HEK293 (cell line): ENCODE results near the gene HARBI1.

Experiments used
- FEZF1 ChIP-seq: fragments of 450-650 bp; formaldehyde crosslinking; IDR thresholded peaks from 2 replicates; pipeline ENCODE4 v1.5.1; 2016; ENCODE audit warnings: missing biosample characterization, missing genetic modification characterization
- GLI4 ChIP-seq: fragments of 450-650 bp; formaldehyde crosslinking; IDR thresholded peaks from 2 replicates; pipeline ENCODE4 v1.5.1; 2016; ENCODE audit warnings: missing biosample characterization, missing genetic modification characterization
- HOXA7 ChIP-seq: sonication (generic); formaldehyde crosslinking; IDR thresholded peaks from 2 replicates; pipeline ENCODE4 v1.8.1; 2022; ENCODE audit warnings: missing genetic modification reagents, borderline replicate concordance
- KLF7 ChIP-seq: fragments of 450-650 bp; formaldehyde crosslinking; IDR thresholded peaks from 2 replicates; pipeline ENCODE4 v1.5.1; 2016; ENCODE audit warnings: missing biosample characterization, missing genetic modification characterization, borderline replicate concordance
- MZF1 ChIP-seq: fragments of 450-650 bp; formaldehyde crosslinking; IDR thresholded peaks from 2 replicates; pipeline ENCODE4 v1.5.1; 2017; ENCODE audit warnings: missing biosample characterization, missing genetic modification characterization, borderline replicate concordance
- OVOL3 ChIP-seq: fragments of 450-650 bp; formaldehyde crosslinking; IDR thresholded peaks from 2 replicates; pipeline ENCODE4 v1.5.1; 2016; ENCODE audit warnings: missing biosample characterization, missing genetic modification characterization
- SETDB1 ChIP-seq: IDR thresholded peaks from one replicate; pipeline ENCODE4 v1.6.1; 2017; ENCODE audit warnings: mild to moderate bottlenecking, low read length, moderate library complexity, mixed read lengths; ENCODE audit not compliant: insufficient read length
- SP3 ChIP-seq: fragments of 450-650 bp; formaldehyde crosslinking; IDR thresholded peaks from 2 replicates; pipeline ENCODE4 v1.5.1; 2016; ENCODE audit warnings: missing biosample characterization, missing genetic modification characterization
- TCF7L2 ChIP-seq: IDR thresholded peaks from 2 replicates; pipeline ENCODE4 v1.6.1; 2011; ENCODE audit warnings: low read depth, mild to moderate bottlenecking, inconsistent platforms, low read length, moderate library complexity, borderline replicate concordance
- WT1 ChIP-seq: fragments of 450-650 bp; formaldehyde crosslinking; IDR thresholded peaks from 2 replicates; pipeline ENCODE4 v1.5.1; 2016; ENCODE audit warnings: missing biosample characterization, missing genetic modification characterization
- ZBTB21 ChIP-seq: fragments of 450-650 bp; formaldehyde crosslinking; IDR thresholded peaks from 2 replicates; pipeline ENCODE4 v1.5.1; 2017; ENCODE audit warnings: missing biosample characterization, missing genetic modification characterization
- ZBTB7A ChIP-seq: fragments of 450-650 bp; formaldehyde crosslinking; IDR thresholded peaks from 2 replicates; pipeline ENCODE4 v1.5.1; 2016; ENCODE audit warnings: low read depth, missing biosample characterization, missing genetic modification characterization
- ZNF140 ChIP-seq: fragments of 450-650 bp; formaldehyde crosslinking; IDR thresholded peaks from 2 replicates; pipeline ENCODE4 v1.5.1; 2016; ENCODE audit warnings: missing biosample characterization, missing genetic modification characterization
- ZNF302 ChIP-seq: fragments of 450-650 bp; formaldehyde crosslinking; IDR thresholded peaks from 2 replicates; pipeline ENCODE4 v1.5.1; 2016; ENCODE audit warnings: missing biosample characterization, missing genetic modification characterization, low read depth
- ZNF335 ChIP-seq: fragments of 450-650 bp; formaldehyde crosslinking; conservative IDR thresholded peaks from 2 replicates; pipeline ENCODE4 v1.5.1; 2016; ENCODE audit warnings: missing biosample characterization, missing genetic modification characterization
- ZNF416 ChIP-seq: fragments of 450-650 bp; formaldehyde crosslinking; IDR thresholded peaks from 2 replicates; pipeline ENCODE4 v1.5.1; 2016; ENCODE audit warnings: missing biosample characterization, missing genetic modification characterization
- ZNF423 ChIP-seq: fragments of 450-650 bp; formaldehyde crosslinking; IDR thresholded peaks from 2 replicates; pipeline ENCODE4 v1.5.1; 2016; ENCODE audit warnings: missing biosample characterization, missing genetic modification characterization
- ZNF514 ChIP-seq: fragments of 450-650 bp; formaldehyde crosslinking; IDR thresholded peaks from 2 replicates; pipeline ENCODE4 v1.5.1; 2016; ENCODE audit warnings: missing biosample characterization, missing genetic modification characterization
- ZNF529 ChIP-seq: fragments of 450-650 bp; formaldehyde crosslinking; IDR thresholded peaks from 2 replicates; pipeline ENCODE4 v1.5.1; 2017; ENCODE audit warnings: missing genetic modification characterization, missing biosample characterization; ENCODE audit not compliant: insufficient replicate concordance
- ZNF555 ChIP-seq: fragments of 450-650 bp; formaldehyde crosslinking; conservative IDR thresholded peaks from 2 replicates; pipeline ENCODE4 v1.5.1; 2017; ENCODE audit warnings: missing biosample characterization, mild to moderate bottlenecking, missing genetic modification characterization, inconsistent platforms
- ZNF610 ChIP-seq: fragments of 450-650 bp; formaldehyde crosslinking; IDR thresholded peaks from 2 replicates; pipeline ENCODE4 v1.5.1; 2016; ENCODE audit warnings: missing biosample characterization, missing genetic modification characterization, borderline replicate concordance
- ZNF621 ChIP-seq: fragments of 450-650 bp; formaldehyde crosslinking; IDR thresholded peaks from 2 replicates; pipeline ENCODE4 v1.5.1; 2017; ENCODE audit warnings: missing biosample characterization, missing genetic modification characterization
- ZNF624 ChIP-seq: fragments of 450-650 bp; formaldehyde crosslinking; IDR thresholded peaks from 2 replicates; pipeline ENCODE4 v1.5.1; 2017; ENCODE audit warnings: missing biosample characterization, missing genetic modification characterization
- ZXDB ChIP-seq: fragments of 450-650 bp; formaldehyde crosslinking; IDR thresholded peaks from 2 replicates; pipeline ENCODE4 v1.5.1; 2016; ENCODE audit warnings: missing biosample characterization, missing genetic modification characterization
- TF ChIP-seq, protein P1 (sequence below): fragments of 450-650 bp; formaldehyde crosslinking; IDR thresholded peaks from 2 replicates; pipeline ENCODE4 v1.5.1; 2016; ENCODE audit warnings: missing biosample characterization, missing genetic modification characterization, borderline replicate concordance
- TF ChIP-seq, protein P2 (sequence below): fragments of 450-650 bp; formaldehyde crosslinking; IDR thresholded peaks from 2 replicates; pipeline ENCODE4 v1.5.1; 2016; ENCODE audit warnings: missing biosample characterization, missing genetic modification characterization
- TF ChIP-seq, protein P3 (sequence below): fragments of 450-650 bp; formaldehyde crosslinking; IDR thresholded peaks from 2 replicates; pipeline ENCODE4 v1.5.1; 2016; ENCODE audit warnings: missing biosample characterization, missing genetic modification characterization
- TF ChIP-seq, protein P4 (sequence below): fragments of 450-650 bp; formaldehyde crosslinking; IDR thresholded peaks from 2 replicates; pipeline ENCODE4 v1.5.1; 2016; ENCODE audit warnings: missing biosample characterization, missing genetic modification characterization, low read depth

Gene HARBI1

DNA sequence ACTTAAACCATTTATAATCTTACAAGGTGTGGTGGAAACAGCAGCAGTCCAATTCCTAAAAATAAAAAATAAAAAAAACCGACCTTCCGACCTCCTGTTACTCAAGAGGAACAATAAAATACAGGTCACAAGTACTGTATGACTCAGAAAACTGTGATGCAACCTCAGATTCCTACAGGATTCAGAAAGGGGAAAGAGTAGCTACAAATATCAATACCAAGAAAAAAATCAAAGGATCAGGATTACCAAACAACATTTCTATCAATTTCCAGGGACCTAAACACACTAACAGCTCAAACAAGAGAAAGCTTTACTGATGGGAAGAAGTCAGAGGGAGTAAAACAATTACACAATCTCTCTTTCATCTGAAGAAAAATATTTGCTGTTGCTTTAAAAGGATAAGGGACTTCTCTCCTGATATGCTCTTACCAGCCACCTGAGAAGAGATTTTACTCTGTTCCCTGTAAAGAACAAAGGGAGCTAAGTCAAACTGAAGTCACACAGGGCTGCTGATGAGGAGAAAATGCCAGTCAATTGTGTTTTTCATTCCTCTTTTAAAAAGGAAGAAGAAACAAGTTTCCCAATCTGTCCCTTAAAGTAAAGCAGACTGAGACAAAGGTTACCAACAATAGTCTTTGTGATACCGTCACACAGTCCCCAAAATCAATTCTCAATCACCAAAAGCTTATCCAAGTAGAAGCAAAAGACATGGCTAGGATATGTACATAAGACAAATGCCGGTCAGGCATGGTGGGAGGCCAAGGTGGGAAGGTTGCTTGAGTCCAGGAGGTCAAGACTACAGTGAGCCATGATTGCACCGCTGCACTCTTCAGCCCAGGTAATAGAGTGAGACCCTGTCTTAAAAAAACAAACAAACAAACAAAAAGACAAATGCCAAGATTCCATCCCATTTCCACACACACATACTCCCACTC lies 62.5 kb downstream of the HARBI1 start (continued):
- TF ChIP-seq, protein P1, sequence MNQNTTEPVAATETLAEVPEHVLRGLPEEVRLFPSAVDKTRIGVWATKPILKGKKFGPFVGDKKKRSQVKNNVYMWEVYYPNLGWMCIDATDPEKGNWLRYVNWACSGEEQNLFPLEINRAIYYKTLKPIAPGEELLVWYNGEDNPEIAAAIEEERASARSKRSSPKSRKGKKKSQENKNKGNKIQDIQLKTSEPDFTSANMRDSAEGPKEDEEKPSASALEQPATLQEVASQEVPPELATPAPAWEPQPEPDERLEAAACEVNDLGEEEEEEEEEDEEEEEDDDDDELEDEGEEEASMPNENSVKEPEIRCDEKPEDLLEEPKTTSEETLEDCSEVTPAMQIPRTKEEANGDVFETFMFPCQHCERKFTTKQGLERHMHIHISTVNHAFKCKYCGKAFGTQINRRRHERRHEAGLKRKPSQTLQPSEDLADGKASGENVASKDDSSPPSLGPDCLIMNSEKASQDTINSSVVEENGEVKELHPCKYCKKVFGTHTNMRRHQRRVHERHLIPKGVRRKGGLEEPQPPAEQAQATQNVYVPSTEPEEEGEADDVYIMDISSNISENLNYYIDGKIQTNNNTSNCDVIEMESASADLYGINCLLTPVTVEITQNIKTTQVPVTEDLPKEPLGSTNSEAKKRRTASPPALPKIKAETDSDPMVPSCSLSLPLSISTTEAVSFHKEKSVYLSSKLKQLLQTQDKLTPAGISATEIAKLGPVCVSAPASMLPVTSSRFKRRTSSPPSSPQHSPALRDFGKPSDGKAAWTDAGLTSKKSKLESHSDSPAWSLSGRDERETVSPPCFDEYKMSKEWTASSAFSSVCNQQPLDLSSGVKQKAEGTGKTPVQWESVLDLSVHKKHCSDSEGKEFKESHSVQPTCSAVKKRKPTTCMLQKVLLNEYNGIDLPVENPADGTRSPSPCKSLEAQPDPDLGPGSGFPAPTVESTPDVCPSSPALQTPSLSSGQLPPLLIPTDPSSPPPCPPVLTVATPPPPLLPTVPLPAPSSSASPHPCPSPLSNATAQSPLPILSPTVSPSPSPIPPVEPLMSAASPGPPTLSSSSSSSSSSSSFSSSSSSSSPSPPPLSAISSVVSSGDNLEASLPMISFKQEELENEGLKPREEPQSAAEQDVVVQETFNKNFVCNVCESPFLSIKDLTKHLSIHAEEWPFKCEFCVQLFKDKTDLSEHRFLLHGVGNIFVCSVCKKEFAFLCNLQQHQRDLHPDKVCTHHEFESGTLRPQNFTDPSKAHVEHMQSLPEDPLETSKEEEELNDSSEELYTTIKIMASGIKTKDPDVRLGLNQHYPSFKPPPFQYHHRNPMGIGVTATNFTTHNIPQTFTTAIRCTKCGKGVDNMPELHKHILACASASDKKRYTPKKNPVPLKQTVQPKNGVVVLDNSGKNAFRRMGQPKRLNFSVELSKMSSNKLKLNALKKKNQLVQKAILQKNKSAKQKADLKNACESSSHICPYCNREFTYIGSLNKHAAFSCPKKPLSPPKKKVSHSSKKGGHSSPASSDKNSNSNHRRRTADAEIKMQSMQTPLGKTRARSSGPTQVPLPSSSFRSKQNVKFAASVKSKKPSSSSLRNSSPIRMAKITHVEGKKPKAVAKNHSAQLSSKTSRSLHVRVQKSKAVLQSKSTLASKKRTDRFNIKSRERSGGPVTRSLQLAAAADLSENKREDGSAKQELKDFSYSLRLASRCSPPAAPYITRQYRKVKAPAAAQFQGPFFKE, result no peak
- no peak for TF ChIP-seq ZNF423 (tag by site-specific recombination)
- TF ChIP-seq ZNF610 (tag by site-specific recombination), result no peak
- no peak for TF ChIP-seq OVOL3 (tag by site-specific recombination)
- TF ChIP-seq ZNF621 (tag by site-specific recombination), result no peak
- TF ChIP-seq GLI4, result no peak
- no peak for TF ChIP-seq FEZF1 (tag by site-specific recombination)
- TF ChIP-seq ZBTB21, result no peak
- peak; percentile 32; the same call in 1 of the 2 replicates for TF ChIP-seq ZXDB
- TF ChIP-seq, protein P2, sequence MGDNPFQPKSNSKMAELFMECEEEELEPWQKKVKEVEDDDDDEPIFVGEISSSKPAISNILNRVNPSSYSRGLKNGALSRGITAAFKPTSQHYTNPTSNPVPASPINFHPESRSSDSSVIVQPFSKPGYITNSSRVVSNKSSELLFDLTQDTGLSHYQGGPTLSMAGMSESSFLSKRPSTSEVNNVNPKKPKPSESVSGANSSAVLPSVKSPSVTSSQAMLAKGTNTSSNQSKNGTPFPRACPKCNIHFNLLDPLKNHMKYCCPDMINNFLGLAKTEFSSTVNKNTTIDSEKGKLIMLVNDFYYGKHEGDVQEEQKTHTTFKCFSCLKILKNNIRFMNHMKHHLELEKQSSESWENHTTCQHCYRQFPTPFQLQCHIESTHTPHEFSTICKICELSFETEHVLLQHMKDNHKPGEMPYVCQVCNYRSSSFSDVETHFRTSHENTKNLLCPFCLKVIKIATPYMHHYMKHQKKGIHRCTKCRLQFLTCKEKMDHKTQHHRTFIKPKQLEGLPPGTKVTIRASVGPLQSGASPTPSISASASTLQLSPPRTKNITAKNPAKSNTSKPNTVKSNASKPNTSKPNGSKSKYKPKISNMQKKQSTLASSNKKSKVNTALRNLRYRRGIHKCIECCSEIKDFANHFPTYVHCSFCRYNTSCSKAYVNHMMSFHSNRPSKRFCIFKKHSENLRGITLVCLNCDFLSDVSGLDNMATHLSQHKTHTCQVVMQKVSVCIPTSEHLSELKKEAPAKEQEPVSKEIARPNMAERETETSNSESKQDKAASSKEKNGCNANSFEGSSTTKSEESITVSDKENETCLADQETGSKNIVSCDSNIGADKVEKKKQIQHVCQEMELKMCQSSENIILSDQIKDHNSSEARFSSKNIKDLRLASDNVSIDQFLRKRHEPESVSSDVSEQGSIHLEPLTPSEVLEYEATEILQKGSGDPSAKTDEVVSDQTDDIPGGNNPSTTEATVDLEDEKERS (tag by site-specific recombination), result no peak
- TF ChIP-seq, protein P3, sequence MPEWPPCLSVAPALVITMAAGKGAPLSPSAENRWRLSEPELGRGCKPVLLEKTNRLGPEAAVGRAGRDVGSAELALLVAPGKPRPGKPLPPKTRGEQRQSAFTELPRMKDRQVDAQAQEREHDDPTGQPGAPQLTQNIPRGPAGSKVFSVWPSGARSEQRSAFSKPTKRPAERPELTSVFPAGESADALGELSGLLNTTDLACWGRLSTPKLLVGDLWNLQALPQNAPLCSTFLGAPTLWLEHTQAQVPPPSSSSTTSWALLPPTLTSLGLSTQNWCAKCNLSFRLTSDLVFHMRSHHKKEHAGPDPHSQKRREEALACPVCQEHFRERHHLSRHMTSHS (tag by site-specific recombination), result no peak
- TF ChIP-seq ZNF529 (tag by site-specific recombination), result no peak
- no peak for TF ChIP-seq ZNF514 (tag by site-specific recombination)
- TF ChIP-seq ZNF416 (tag by site-specific recombination), result no peak
- peak; percentile 48; the same call in 1 of the 2 replicates for TF ChIP-seq WT1 (tag by site-specific recombination)
- no peak for TF ChIP-seq SETDB1
- no peak for TF ChIP-seq MZF1
- TF ChIP-seq KLF7 (tag by site-specific recombination), result no peak
- no peak for TF ChIP-seq ZNF302 (tag by site-specific recombination)
- TF ChIP-seq, protein P4, sequence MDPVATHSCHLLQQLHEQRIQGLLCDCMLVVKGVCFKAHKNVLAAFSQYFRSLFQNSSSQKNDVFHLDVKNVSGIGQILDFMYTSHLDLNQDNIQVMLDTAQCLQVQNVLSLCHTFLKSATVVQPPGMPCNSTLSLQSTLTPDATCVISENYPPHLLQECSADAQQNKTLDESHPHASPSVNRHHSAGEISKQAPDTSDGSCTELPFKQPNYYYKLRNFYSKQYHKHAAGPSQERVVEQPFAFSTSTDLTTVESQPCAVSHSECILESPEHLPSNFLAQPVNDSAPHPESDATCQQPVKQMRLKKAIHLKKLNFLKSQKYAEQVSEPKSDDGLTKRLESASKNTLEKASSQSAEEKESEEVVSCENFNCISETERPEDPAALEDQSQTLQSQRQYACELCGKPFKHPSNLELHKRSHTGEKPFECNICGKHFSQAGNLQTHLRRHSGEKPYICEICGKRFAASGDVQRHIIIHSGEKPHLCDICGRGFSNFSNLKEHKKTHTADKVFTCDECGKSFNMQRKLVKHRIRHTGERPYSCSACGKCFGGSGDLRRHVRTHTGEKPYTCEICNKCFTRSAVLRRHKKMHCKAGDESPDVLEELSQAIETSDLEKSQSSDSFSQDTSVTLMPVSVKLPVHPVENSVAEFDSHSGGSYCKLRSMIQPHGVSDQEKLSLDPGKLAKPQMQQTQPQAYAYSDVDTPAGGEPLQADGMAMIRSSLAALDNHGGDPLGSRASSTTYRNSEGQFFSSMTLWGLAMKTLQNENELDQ, result no peak
- TF ChIP-seq ZNF624, result no peak
- TF ChIP-seq ZNF140 (tag by site-specific recombination), result no peak
- TF ChIP-seq HOXA7 (CRISPR knock-in tag), result no peak
- no peak for TF ChIP-seq ZBTB7A (tag by site-specific recombination)
- no peak for TF ChIP-seq SP3 (tag by site-specific recombination)
- no peak for TF ChIP-seq ZNF555 (tag by site-specific recombination)
- TF ChIP-seq TCF7L2, result 0 out of 2 replicates have a peak, but pooled peaks have one; percentile 14
- TF ChIP-seq ZNF335 (tag by site-specific recombination), result 0 out of 2 replicates have a peak, but pooled peaks have one; percentile 23
